Activated CD4-positive, alpha-beta T cell treated with anti-CD3 and anti-CD28 coated beads for 4 hours (primary cell): ENCODE results near the gene FEZF1.

Experiments used
- DNase-seq, 2 donors: peaks; one replicate each; pipeline ENCODE4 v3.0.0-alpha.2; 2020

FEZF1 gene

GRCh38 chr7:122261442-122261841 is 43.1 kb downstream of the FEZF1 start:
- no peak for DNase-seq

DNA sequence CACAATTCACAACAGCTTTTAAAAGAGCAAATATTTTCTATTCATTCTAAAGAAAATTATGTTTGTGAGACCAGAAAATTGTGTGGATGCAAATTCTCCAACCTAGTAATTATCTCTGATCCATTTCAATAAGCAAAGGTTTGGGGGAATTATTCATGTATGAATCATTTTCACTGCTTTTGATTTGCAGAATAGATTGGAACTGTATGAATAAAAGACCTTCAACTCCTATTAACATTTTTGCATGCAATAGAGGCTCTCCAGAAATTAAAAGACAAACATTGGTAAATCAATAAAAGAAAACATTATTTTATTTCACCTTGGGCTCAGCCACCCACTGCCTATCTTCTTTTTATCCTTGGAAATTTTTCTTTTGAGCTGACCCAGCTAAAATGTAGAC is 43.5 kb downstream of the FEZF1 start:
- no peak for DNase-seq

DNA sequence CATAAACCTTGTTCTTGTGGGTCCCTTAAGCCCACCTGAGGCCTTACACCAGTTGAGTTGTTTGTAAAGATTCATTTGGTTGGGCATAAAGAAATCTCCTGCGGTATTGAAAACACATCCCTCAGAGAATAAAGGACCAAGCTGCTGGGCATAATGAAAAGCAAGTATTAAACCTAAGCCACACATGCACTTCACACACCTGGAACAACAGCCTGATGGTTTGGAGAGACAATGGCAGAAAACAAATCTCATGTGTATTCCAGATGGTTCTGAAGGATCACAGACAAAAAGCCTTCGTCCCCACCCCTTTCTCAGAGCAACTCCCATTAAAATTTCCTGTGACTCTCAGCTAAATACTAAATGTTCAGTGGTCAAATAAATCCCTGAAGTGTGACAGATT is 44.2 kb downstream of the FEZF1 start:
- no peak for DNase-seq

DNA sequence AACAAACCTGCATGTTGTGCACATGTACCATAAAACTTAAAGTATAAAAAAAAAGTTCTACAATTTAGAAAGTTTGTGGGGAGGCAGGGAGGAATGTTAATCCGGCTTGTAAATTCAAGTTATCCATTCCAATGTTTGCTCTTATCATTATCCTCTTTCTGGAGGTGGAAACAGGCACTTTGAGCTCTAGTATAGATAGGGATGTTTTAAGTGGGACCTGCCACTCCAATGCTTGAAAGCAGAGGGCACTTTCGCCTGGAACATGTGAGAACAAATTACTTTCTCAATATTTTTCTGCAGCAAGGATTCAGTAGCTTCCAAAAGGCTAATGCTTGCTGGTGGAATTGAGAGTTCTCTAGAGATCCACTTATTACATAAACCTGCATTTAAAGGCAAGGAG is 45.6 kb downstream of the FEZF1 start:
- DNase-seq = no peak

DNA sequence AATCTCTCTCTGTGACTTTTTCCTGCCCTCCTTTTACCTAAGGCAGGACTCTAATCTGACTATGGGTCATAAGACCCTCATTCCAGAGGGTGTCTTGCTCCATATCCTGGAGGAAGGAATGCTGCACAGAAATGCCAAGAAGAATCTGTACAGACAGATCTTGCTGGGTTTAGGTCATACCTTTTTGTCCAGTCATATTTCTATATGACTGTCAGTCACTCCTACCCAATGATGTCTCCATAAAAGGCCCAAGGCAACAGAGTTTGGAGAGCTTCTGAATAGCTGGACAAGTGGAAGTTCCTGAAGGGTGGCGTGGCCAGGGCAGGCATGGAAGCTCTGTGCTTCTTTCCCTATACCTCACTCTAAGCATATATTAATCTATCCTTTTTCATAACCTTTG is 47.5 kb downstream of the FEZF1 start:
- DNase-seq = no peak

DNA sequence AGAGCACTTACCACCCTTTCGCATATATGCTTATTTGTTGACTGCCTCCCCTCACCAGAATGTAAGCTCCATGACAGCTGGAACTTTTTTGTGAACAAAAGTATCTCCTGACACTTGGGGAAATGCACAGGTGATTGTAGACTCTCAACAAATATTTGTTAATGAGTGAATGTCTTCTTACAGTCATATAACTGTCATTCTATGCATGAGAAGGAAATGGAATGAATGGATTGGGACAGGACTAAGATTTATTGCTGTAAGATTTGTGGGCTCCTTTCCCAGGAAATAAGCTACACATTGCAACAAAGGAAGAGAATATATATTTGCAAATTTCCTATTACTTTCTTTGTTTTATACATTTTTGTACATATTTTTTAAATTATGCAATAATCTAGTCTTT is 48.5 kb downstream of the FEZF1 start:
- no peak for DNase-seq

GRCh38 chr7:122255454-122255853 is 49.1 kb downstream of the FEZF1 start:
- DNase-seq = no peak
